H9 (cell line): Measurements from ENCODE around the gene NCS1. TPM values are rescaled to one million over a fixed set of nuclear protein-coding genes. Genes with fewer than 3 reads are reported as not detected.

Experiments used
- DNase-seq: peaks from one replicate; pipeline ENCODE4 v3.0.0-alpha.2; 2017
- H2AFZ ChIP-seq: one replicate; pipeline ENCODE4 v1.6.1; 2013; ENCODE audit warnings: mild to moderate bottlenecking, low read length, control low read depth, moderate library complexity
- H2AK5ac ChIP-seq: 2 replicates; pipeline ENCODE4 v1.6.1; 2013; ENCODE audit warnings: low read length, control low read depth, mixed read lengths; ENCODE audit not compliant: insufficient read length
- H2BK120ac ChIP-seq: one replicate; pipeline ENCODE4 v1.6.1; 2013; ENCODE audit warnings: low read depth, mild to moderate bottlenecking, low read length, control low read depth, inconsistent platforms; ENCODE audit not compliant: poor library complexity, severe bottlenecking
- H2BK12ac ChIP-seq: 2 replicates; pipeline ENCODE4 v1.6.1; 2013; ENCODE audit warnings: low read length, control low read depth, mixed read lengths, low read depth; ENCODE audit not compliant: insufficient read length
- H2BK15ac ChIP-seq: 2 replicates; pipeline ENCODE4 v1.6.1; 2013; ENCODE audit warnings: low read depth, low read length, control low read depth
- H2BK20ac ChIP-seq: one replicate; pipeline ENCODE4 v1.6.1; 2013; ENCODE audit warnings: low read depth, mild to moderate bottlenecking, low read length, control low read depth, inconsistent platforms; ENCODE audit not compliant: poor library complexity, severe bottlenecking
- H2BK5ac ChIP-seq: 2 replicates; pipeline ENCODE4 v1.6.1; 2013; ENCODE audit warnings: low read length, control low read depth, mixed read lengths; ENCODE audit not compliant: insufficient read length
- H3K14ac ChIP-seq: 2 replicates; pipeline ENCODE4 v1.6.1; 2013; ENCODE audit warnings: low read length, control low read depth; ENCODE audit not compliant: insufficient read depth
- H3K18ac ChIP-seq: 2 replicates; pipeline ENCODE4 v1.6.1; 2013; ENCODE audit warnings: low read depth, mild to moderate bottlenecking, mixed read lengths, low read length, control low read depth; ENCODE audit not compliant: insufficient read length
- H3K23ac ChIP-seq: 2 replicates; pipeline ENCODE4 v1.6.1; 2013; ENCODE audit warnings: low read length, control low read depth, mixed read lengths, low read depth; ENCODE audit not compliant: insufficient read length
- H3K23me2 ChIP-seq: 2 replicates; pipeline ENCODE4 v1.6.1; 2013; ENCODE audit warnings: low read depth, mild to moderate bottlenecking, mixed read lengths, low read length, control low read depth; ENCODE audit not compliant: insufficient read length, poor library complexity, severe bottlenecking
- H3K27ac ChIP-seq: 2 replicates; pipeline ENCODE4 v1.5.1; 2013; ENCODE audit warnings: low read length, control low read depth, mixed read lengths, low read depth; ENCODE audit not compliant: insufficient read length
- H3K27me3 ChIP-seq: 2 replicates; pipeline ENCODE4 v1.6.1; 2013; ENCODE audit warnings: low read length, control low read depth, inconsistent platforms; ENCODE audit not compliant: insufficient read depth
- H3K4ac ChIP-seq: 2 replicates; pipeline ENCODE4 v1.6.1; 2013; ENCODE audit warnings: low read depth, mild to moderate bottlenecking, control low read depth, inconsistent platforms, low read length, moderate library complexity
- H3K4me1 ChIP-seq: 2 replicates; pipeline ENCODE4 v1.6.1; 2013; ENCODE audit warnings: low read length, control low read depth, inconsistent platforms; ENCODE audit not compliant: insufficient read depth
- H3K4me2 ChIP-seq: 2 replicates; pipeline ENCODE4 v1.6.1; 2013; ENCODE audit warnings: low read length, control low read depth, mixed read lengths; ENCODE audit not compliant: insufficient read length, insufficient read depth
- H3K56ac ChIP-seq: 2 replicates; pipeline ENCODE4 v1.6.1; 2013; ENCODE audit warnings: low read depth, mild to moderate bottlenecking, mixed read lengths, low read length, control low read depth; ENCODE audit not compliant: insufficient read length
- H3K79me1 ChIP-seq: 2 replicates; pipeline ENCODE4 v1.6.1; 2013; ENCODE audit warnings: low read depth, mild to moderate bottlenecking, moderate library complexity, low read length, control low read depth, inconsistent platforms; ENCODE audit not compliant: insufficient read depth, poor library complexity, severe bottlenecking
- H3K79me2 ChIP-seq: 2 replicates; pipeline ENCODE4 v1.6.1; 2013; ENCODE audit warnings: low read length, control low read depth, inconsistent platforms; ENCODE audit not compliant: insufficient read depth
- H3K9ac ChIP-seq: 2 replicates; pipeline ENCODE4 v1.6.1; 2013; ENCODE audit warnings: low read length, control low read depth, mixed read lengths; ENCODE audit not compliant: insufficient read length; ENCODE audit errors: extremely low read depth
- H3K9me3 ChIP-seq: one replicate; pipeline ENCODE4 v1.6.1; 2013; ENCODE audit warnings: low read depth, low read length, inconsistent platforms; ENCODE audit not compliant: control insufficient read depth
- H3T11ph ChIP-seq: one replicate; pipeline ENCODE4 v1.6.1; 2013; ENCODE audit warnings: mild to moderate bottlenecking, low read length, control low read depth, inconsistent platforms
- H4K20me1 ChIP-seq: one replicate; pipeline ENCODE4 v1.6.1; 2013; ENCODE audit not compliant: control insufficient read depth, insufficient read length, insufficient read depth
- H4K5ac ChIP-seq: 2 replicates; pipeline ENCODE4 v1.6.1; 2013; ENCODE audit warnings: low read depth, mild to moderate bottlenecking, mixed read lengths, low read length, control low read depth; ENCODE audit not compliant: insufficient read length
- H4K8ac ChIP-seq: replicated peaks from 2 replicates; pipeline ENCODE4 v1.6.1; 2013; ENCODE audit warnings: low read length, control low read depth, mixed read lengths, low read depth; ENCODE audit not compliant: insufficient read length
- H4K91ac ChIP-seq: 2 replicates; pipeline ENCODE4 v1.6.1; 2013; ENCODE audit warnings: low read depth, mild to moderate bottlenecking, moderate library complexity, mixed read lengths, low read length, control low read depth; ENCODE audit not compliant: insufficient read length
- H3K27ac Mint-ChIP-seq, 3 experiments: 2 replicates in 2 of 3; 3 replicates in 1 of 3; pipeline ENCODE4 v1.8.0; 2020 to 2021; ENCODE audit warnings: mixed read lengths in 3 of 3, mild to moderate bottlenecking in 1 of 3, moderate library complexity in 1 of 3
- H3K27me3 Mint-ChIP-seq: 2 replicates; pipeline ENCODE4 v1.8.0; 2021; ENCODE audit warnings: low read depth, mild to moderate bottlenecking, moderate library complexity, mixed read lengths
- H3K36me3 Mint-ChIP-seq, 3 experiments: 2 replicates in 2 of 3; 3 replicates in 1 of 3; pipeline ENCODE4 v1.8.0; 2020 to 2021; ENCODE audit warnings: low read depth in 3 of 3, mixed read lengths in 3 of 3; ENCODE audit not compliant: insufficient read depth in 1 of 3
- H3K4me1 Mint-ChIP-seq, 2 experiments: 2 replicates each; pipeline ENCODE4 v1.8.0; 2020; ENCODE audit warnings: mixed read lengths in 2 of 2
- H3K4me3 Mint-ChIP-seq, 2 experiments: 2 replicates in 1 of 2; 3 replicates in 1 of 2; pipeline ENCODE4 v1.8.0; 2020 to 2021; ENCODE audit warnings: mild to moderate bottlenecking in 2 of 2, mixed read lengths in 2 of 2, moderate library complexity in 1 of 2
- H3K9me3 Mint-ChIP-seq, 2 experiments: 2 replicates in 1 of 2; 3 replicates in 1 of 2; pipeline ENCODE4 v1.8.0; 2020; ENCODE audit warnings: mild to moderate bottlenecking in 2 of 2, mixed read lengths in 2 of 2, moderate library complexity in 1 of 2
- WGBS: extraction: QIAGEN DNeasy Blood & Tissue Kit; methylation state at CpG from one replicate; pipeline ENCODE4 v1.1.7; 2013; ENCODE audit warnings: missing lambda C conversion rate, low lambda C conversion rate, mixed read lengths; ENCODE audit not compliant: insufficient read length; ENCODE audit errors: extremely low coverage; 5-methylcytosine and 5-hydroxymethylcytosine counted together
- total RNA-seq: library from RNA; stranded (reverse); gene quantifications from 2 replicates; pipeline ENCODE4 v1.2.1, GENCODE V29; 2021
- TF ChIP-seq, protein P1 (sequence below): fragments of 200-600 bp; sonication (generic); conservative IDR thresholded peaks from 3 replicates; pipeline ENCODE4 v1.8.0; 2021; ENCODE audit warnings: antibody characterized with exemption, mild to moderate bottlenecking

Gene NCS1
- total RNA-seq, 1 experiment from 2014 or later: 38.1 TPM

DNA sequence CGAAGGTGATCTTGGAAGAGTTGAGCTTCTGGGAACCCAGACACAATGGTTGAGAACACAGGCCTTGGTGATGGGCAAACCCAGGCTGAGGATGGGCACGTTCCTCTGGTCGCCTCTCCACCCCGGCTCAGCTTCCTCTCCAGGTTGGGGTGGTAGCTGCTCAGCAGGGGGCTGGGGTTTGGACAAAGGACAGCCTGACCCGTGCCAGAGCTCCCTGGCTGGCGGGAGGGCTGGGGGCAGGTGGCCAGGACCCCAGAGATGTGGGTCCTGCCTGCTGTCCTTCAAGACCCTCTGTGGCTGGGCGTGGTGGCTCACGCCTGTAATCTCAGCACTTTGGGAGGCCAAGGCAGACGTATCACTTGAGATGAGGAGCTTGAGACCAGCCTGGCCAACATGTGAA, 25.2 kb downstream of the NCS1 start:
- Histone ChIP-seq H2BK120ac (no peak overlapping the region), H3K4me1 (no peaks in the 10 kb centered on the region), H3K4me2 (no peak overlapping the region), H3K56ac (no peak overlapping the region), H3K14ac (no peak overlapping the region), H3K23me2 (no peaks in the 10 kb centered on the region), H2BK12ac (no peak overlapping the region), H2AFZ (no peak overlapping the region), H3T11ph (no peak overlapping the region), H3K4ac (no peak overlapping the region), H3K27me3 (no peaks in the 10 kb centered on the region), H2BK20ac (no peak overlapping the region), H3K23ac (no peak overlapping the region), H4K91ac (no peak overlapping the region), H2BK15ac (no peak overlapping the region), H3K27ac (no peak overlapping the region), H2BK5ac (no peak overlapping the region), H4K20me1 (no peaks in the 10 kb centered on the region), H4K8ac (no peak overlapping the region), H3K18ac (no peak overlapping the region), H2AK5ac (no peak overlapping the region), H3K9me3 (no peaks in the 10 kb centered on the region), H3K79me1 (peaks cover 8% of the 10 kb centered on the region), H3K9ac (no peak overlapping the region), H3K79me2 (peaks cover 2% of the 10 kb centered on the region; the same call in 1 of the 2 replicates), H4K5ac (no peak overlapping the region)
- WGBS: no CpG with 5 or more reads among the region's 9 CpGs
- Mint-ChIP-seq H3K36me3 (no peaks in the 10 kb centered on the region), H3K27me3 (no peaks in the 10 kb centered on the region; the same call in none of the 2 replicates), H3K27ac (peak overlapping the region in 1 of 3 experiments; percentile 76; a peak in 1 of 7 replicates), H3K9me3 (no peaks in the 10 kb centered on the region), H3K4me3 (no peak overlapping the region), H3K4me1 (peaks cover 29 to 35% of the 10 kb centered on the region in 2 experiments)
- DNase-seq: no peak
- TF ChIP-seq, protein P1, sequence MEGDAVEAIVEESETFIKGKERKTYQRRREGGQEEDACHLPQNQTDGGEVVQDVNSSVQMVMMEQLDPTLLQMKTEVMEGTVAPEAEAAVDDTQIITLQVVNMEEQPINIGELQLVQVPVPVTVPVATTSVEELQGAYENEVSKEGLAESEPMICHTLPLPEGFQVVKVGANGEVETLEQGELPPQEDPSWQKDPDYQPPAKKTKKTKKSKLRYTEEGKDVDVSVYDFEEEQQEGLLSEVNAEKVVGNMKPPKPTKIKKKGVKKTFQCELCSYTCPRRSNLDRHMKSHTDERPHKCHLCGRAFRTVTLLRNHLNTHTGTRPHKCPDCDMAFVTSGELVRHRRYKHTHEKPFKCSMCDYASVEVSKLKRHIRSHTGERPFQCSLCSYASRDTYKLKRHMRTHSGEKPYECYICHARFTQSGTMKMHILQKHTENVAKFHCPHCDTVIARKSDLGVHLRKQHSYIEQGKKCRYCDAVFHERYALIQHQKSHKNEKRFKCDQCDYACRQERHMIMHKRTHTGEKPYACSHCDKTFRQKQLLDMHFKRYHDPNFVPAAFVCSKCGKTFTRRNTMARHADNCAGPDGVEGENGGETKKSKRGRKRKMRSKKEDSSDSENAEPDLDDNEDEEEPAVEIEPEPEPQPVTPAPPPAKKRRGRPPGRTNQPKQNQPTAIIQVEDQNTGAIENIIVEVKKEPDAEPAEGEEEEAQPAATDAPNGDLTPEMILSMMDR: no peak
